ENCODE results near the gene UGT1A3. TPM values are rescaled to one million over a fixed set of nuclear protein-coding genes. Genes with fewer than 3 reads are reported as not detected.
"Not testable (repeated sequence)": the region's sequence is repeated elsewhere in the genome, so short reads cannot be mapped to it uniquely, and the experiment has no call there.

Gene UGT1A3
- total and polyA plus RNA-seq, 7 experiments from 2014 or later = not detected

DNA sequence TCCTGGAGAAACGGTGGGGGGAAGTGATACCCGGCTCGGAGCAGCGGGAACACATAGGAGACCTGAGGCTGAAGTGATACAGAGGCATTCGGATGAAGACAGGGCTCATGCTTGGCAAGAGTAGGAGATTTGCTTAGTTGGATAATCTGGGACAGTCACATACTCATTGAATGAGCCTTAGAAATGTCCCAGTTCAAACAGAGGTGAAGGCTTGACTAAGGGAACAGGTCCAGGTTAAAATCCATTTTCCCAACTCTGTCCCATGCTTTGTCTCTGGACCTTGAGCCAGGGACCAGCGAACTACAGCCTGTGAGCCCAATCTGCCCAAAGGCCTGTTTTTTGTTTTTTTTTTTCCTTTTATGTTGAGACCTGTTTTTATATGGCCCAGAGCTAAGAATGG lies 34.9 kb upstream of the UGT1A3 start:
- H3K4me1 ChIP-seq (ENCODE audit: control insufficient read depth in 2 of 2, insufficient read depth in 2 of 2, low read length in 2 of 2) = no peaks in the 10 kb centered on the region
- no peak for DNase-seq
- ATAC-seq = no peak
- no peaks in the 10 kb centered on the region for H3K27me3 ChIP-seq (ENCODE audit: control insufficient read depth in 2 of 2, insufficient read depth in 2 of 2, low read length in 2 of 2)
- H3K27ac ChIP-seq (ENCODE audit: low read depth, low read length) = no peak overlapping the region
- no peak overlapping the region for H3K4me3 ChIP-seq (ENCODE audit: low read length)
- ChIA-PET CTCF (no interaction called here), POLR2A (no interaction called here)
- Mint-ChIP-seq H3K36me3 (peaks cover 0 to 3% (median 0%) of the 10 kb centered on the region in 5 donors), H3K27me3 (peaks cover 0 to 26% (median 3%) of the 10 kb centered on the region in 5 donors), H3K4me1 (no peaks in the 10 kb centered on the region), H3K9me3 (no peaks in the 10 kb centered on the region), H3K4me3 (no peak overlapping the region), H3K27ac (peak overlapping the region in 1 of 9 donors; percentile 77)
- H3K9me3 ChIP-seq (ENCODE audit: control insufficient read depth in 2 of 3, low read length in 3 of 3) = no peaks in the 10 kb centered on the region
- intact Hi-C loops (cut with micrococcal nuclease) = no loop called here
- no peaks in the 10 kb centered on the region for H3K36me3 ChIP-seq (ENCODE audit: control insufficient read depth in 2 of 3, insufficient read depth in 3 of 3, low read length in 3 of 3)

DNA sequence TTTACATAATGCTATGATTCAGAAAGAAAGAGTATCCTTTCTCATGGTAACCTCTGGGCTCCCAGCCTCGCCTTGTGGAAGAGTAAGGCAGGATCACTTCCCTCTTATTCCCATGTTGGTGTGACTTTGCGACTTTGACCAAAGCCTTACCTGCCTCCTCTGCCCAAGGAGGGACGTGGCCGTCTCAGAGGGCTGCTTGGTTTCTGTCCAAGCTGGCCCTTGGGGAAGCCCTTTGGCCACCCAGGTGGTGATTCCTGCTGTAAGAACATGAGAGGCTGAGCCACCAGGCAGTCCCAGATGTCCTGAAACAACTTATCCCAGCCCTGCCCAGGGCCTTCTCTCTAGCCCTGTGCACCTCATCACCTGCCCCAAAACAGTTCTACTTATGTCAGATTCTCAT lies 30.1 kb upstream of the UGT1A3 start:
- no peak overlapping the region for H3K4me3 Mint-ChIP-seq
- CTCF ChIA-PET = no interaction called here
- Histone ChIP-seq H3K27ac (ENCODE audit: low read depth, low read length) (no peak overlapping the region), H3K9me3 (ENCODE audit: control insufficient read depth in 2 of 3, low read length in 3 of 3) (no peaks in the 10 kb centered on the region), H3K36me3 (ENCODE audit: control insufficient read depth in 2 of 3, insufficient read depth in 3 of 3, low read length in 3 of 3) (no peaks in the 10 kb centered on the region), H3K27me3 (ENCODE audit: control insufficient read depth in 2 of 2, insufficient read depth in 2 of 2, low read length in 2 of 2) (no peaks in the 10 kb centered on the region), H3K4me3 (ENCODE audit: low read length) (no peak overlapping the region), H3K4me1 (ENCODE audit: control insufficient read depth in 2 of 2, insufficient read depth in 2 of 2, low read length in 2 of 2) (no peaks in the 10 kb centered on the region)
- intact Hi-C loops (cut with micrococcal nuclease) = no loop called here
- peaks cover 0 to 2% (median 0%) of the 10 kb centered on the region in 11 donors for H3K9me3 Mint-ChIP-seq
- DNase-seq (no peak), ATAC-seq (no peak)
- peaks cover 7 to 30% (median 12%) of the 10 kb centered on the region in 5 donors for H3K27me3 Mint-ChIP-seq
- H3K36me3 Mint-ChIP-seq = peaks cover 0 to 3% (median 0%) of the 10 kb centered on the region in 5 donors
- POLR2A ChIA-PET = no interaction called here
- no peaks in the 10 kb centered on the region for H3K4me1 Mint-ChIP-seq
- H3K27ac Mint-ChIP-seq = no peak overlapping the region

DNA sequence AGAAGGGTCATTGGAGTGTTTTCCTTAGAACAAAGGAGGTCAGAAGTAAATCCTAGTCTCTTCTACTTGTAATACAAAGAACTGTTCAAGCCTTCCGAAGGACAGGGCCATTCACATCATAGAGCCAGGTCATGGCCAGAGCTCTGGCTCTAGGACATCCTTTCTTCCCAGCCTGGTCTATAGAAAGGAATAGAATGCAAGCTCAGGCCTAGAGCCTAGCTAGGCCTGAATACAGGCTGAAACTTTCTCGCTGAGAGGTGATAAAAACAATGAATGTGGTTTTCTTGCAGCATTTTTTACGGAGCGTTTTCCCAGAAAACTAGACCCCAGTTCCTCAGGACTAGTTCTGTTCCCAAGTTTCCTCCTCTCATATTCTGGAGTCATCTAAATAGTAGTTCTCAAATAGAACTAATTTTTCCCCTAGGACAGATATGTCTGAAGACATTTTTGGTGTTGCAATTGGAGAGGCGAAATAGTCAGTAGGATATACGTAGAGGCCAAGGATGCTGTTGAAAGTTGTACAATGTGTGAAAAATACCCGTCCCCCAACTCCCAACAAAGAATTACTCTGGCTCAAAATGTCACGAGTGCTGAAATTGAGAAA lies 29.3 kb upstream of the UGT1A3 start:
- Mint-ChIP-seq H3K27ac (peak overlapping the region in 1 of 9 donors; percentile 9), H3K27me3 (peaks cover 12 to 33% (median 14%) of the 10 kb centered on the region in 5 donors), H3K9me3 (peaks cover 0 to 8% (median 3%) of the 10 kb centered on the region in 11 donors), H3K4me1 (no peaks in the 10 kb centered on the region), H3K36me3 (peaks cover 0 to 5% (median 3%) of the 10 kb centered on the region in 5 donors), H3K4me3 (no peak overlapping the region)
- intact Hi-C loops (cut with micrococcal nuclease) = no loop called here
- Histone ChIP-seq H3K27ac (ENCODE audit: low read depth, low read length) (no peak overlapping the region), H3K4me3 (ENCODE audit: low read length) (no peak overlapping the region), H3K27me3 (ENCODE audit: control insufficient read depth in 2 of 2, insufficient read depth in 2 of 2, low read length in 2 of 2) (no peaks in the 10 kb centered on the region), H3K4me1 (ENCODE audit: control insufficient read depth in 2 of 2, insufficient read depth in 2 of 2, low read length in 2 of 2) (no peaks in the 10 kb centered on the region), H3K9me3 (ENCODE audit: control insufficient read depth in 2 of 3, low read length in 3 of 3) (no peaks in the 10 kb centered on the region), H3K36me3 (ENCODE audit: control insufficient read depth in 2 of 3, insufficient read depth in 3 of 3, low read length in 3 of 3) (no peaks in the 10 kb centered on the region)
- ChIA-PET CTCF (interaction anchor here (0.7 kb wide), 1 partner anchor 1139 kb away, joined by 4 read pairs; no protein-coding TSS in a partner anchor), POLR2A (no interaction called here)
- no peak for ATAC-seq
- DNase-seq = no peak

DNA sequence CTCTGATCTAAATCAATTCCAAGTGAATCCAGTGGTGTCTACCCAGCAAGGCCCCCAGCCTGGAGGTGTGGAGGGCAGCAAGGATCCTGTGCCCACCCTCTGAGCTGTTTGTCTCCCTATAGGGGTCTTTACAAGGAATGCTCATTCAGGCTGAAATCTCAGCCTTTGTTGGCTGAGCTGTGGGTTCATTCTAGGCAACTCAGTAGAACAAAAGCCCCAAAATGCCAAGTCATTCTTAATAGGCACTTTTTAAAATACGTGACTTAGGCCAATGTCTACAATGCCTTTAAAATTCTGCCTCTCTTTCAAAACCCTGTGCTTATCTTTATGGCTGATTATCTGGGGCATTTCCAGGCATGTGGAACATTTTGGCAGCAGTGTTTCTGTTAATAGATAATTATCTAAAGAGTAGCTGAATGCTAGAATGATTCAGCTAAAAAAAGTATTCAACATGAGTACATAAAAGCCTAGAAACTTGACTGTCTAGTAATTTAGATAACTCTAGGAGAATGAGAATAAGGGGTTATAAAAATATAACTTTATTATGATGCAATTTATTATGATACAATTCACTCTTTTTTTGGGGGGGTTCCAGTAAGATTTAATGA lies 28.7 kb upstream of the UGT1A3 start:
- Histone ChIP-seq H3K27me3 (ENCODE audit: control insufficient read depth in 2 of 2, insufficient read depth in 2 of 2, low read length in 2 of 2) (no peaks in the 10 kb centered on the region), H3K36me3 (ENCODE audit: control insufficient read depth in 2 of 3, insufficient read depth in 3 of 3, low read length in 3 of 3) (no peaks in the 10 kb centered on the region), H3K4me3 (ENCODE audit: low read length) (no peak overlapping the region), H3K9me3 (ENCODE audit: control insufficient read depth in 2 of 3, low read length in 3 of 3) (no peaks in the 10 kb centered on the region), H3K27ac (ENCODE audit: low read depth, low read length) (no peak overlapping the region), H3K4me1 (ENCODE audit: control insufficient read depth in 2 of 2, insufficient read depth in 2 of 2, low read length in 2 of 2) (no peaks in the 10 kb centered on the region)
- CTCF ChIA-PET = no interaction called here
- POLR2A ChIA-PET = no interaction called here
- peaks cover 0 to 5% (median 3%) of the 10 kb centered on the region in 5 donors for H3K36me3 Mint-ChIP-seq
- intact Hi-C loops (cut with micrococcal nuclease) = no loop called here
- H3K4me3 Mint-ChIP-seq = no peak overlapping the region
- H3K27me3 Mint-ChIP-seq = peaks cover 12 to 33% (median 14%) of the 10 kb centered on the region in 5 donors
- H3K27ac Mint-ChIP-seq = no peak overlapping the region
- no peaks in the 10 kb centered on the region for H3K4me1 Mint-ChIP-seq
- DNase-seq = no peak
- ATAC-seq = peak; percentile 53
- peaks cover 0 to 10% (median 3%) of the 10 kb centered on the region in 11 donors for H3K9me3 Mint-ChIP-seq

DNA sequence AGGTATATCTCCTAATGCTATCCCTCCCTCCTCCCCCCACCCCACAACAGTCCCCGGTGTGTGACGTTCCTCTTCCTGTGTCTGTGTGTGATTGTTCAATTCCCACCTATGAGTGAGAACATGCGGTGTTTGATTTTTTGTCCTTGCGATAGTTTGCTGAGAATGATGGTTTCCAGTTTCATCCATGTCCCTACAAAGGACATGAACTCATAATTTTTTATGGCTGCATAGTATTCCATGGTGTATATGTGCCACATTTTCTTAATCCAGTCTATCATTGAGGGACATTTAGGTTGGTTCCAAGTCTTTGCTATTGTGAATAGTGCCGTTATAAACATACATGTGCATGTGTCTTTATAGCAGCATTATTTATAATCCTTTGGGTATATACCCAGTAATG lies 28.0 kb upstream of the UGT1A3 start:
- H3K27ac Mint-ChIP-seq; H3K27ac ChIP-seq (ENCODE audit: low read depth, low read length); intact Hi-C loops (cut with micrococcal nuclease); H3K36me3 Mint-ChIP-seq; DNase-seq; H3K4me3 Mint-ChIP-seq; H3K4me3 ChIP-seq (ENCODE audit: low read length); H3K4me1 Mint-ChIP-seq; H3K27me3 ChIP-seq (ENCODE audit: control insufficient read depth in 2 of 2, insufficient read depth in 2 of 2, low read length in 2 of 2); H3K9me3 ChIP-seq (ENCODE audit: control insufficient read depth in 2 of 3, low read length in 3 of 3); H3K4me1 ChIP-seq (ENCODE audit: control insufficient read depth in 2 of 2, insufficient read depth in 2 of 2, low read length in 2 of 2); POLR2A ChIA-PET; ATAC-seq; H3K36me3 ChIP-seq (ENCODE audit: control insufficient read depth in 2 of 3, insufficient read depth in 3 of 3, low read length in 3 of 3); CTCF ChIA-PET: not testable (repeated sequence)
- H3K27me3 Mint-ChIP-seq = peaks cover 12 to 33% (median 14%) of the 10 kb centered on the region in 5 donors
- peaks cover 0 to 10% (median 3%) of the 10 kb centered on the region in 11 donors for H3K9me3 Mint-ChIP-seq

DNA sequence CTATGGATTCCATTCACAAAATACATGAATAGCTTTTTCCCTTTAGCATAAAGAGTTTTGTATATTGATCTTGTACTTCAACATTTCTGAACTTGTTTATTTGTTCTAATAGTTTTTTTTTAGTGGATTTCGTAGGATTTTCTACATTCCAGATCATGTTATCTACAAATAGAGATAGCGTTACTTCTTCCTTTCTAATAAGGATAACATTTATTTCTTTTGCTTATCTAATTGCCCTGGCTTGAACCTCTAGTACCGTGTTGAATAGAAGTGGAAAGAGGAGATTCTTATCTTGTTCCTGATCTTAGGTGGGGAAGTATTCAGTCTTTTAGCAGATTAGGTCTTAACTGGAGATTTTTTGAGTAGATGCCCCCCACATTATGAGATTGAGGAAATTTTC lies 26.6 kb upstream of the UGT1A3 start:
- Histone ChIP-seq H3K4me3 (ENCODE audit: low read length) (no peak overlapping the region), H3K4me1 (ENCODE audit: control insufficient read depth in 2 of 2, insufficient read depth in 2 of 2, low read length in 2 of 2) (no peaks in the 10 kb centered on the region), H3K27ac (ENCODE audit: low read depth, low read length) (no peak overlapping the region), H3K36me3 (ENCODE audit: control insufficient read depth in 2 of 3, insufficient read depth in 3 of 3, low read length in 3 of 3) (no peaks in the 10 kb centered on the region), H3K9me3 (ENCODE audit: control insufficient read depth in 2 of 3, low read length in 3 of 3) (no peaks in the 10 kb centered on the region), H3K27me3 (ENCODE audit: control insufficient read depth in 2 of 2, insufficient read depth in 2 of 2, low read length in 2 of 2) (peaks cover 0 to 4% of the 10 kb centered on the region in 2 donors)
- ChIA-PET POLR2A (no interaction called here), CTCF (no interaction called here)
- Mint-ChIP-seq H3K36me3 (peaks cover 0 to 5% (median 0%) of the 10 kb centered on the region in 5 donors), H3K4me1 (no peaks in the 10 kb centered on the region), H3K27me3 (peaks cover 12 to 25% (median 14%) of the 10 kb centered on the region in 5 donors), H3K4me3 (no peak overlapping the region), H3K9me3 (peaks cover 0 to 10% (median 3%) of the 10 kb centered on the region in 11 donors), H3K27ac (no peak overlapping the region)
- DNase-seq (no peak), ATAC-seq (no peak)
- intact Hi-C loops (cut with micrococcal nuclease) = no loop called here

All from naive thymus-derived CD4-positive, alpha-beta T cell (primary cell).